PC-9 (cell line): ENCODE data around the gene CYTH3.

ENCODE experiments used
- CTCF ChIP-seq: fragments of 200-600 bp; sonication (generic); conservative IDR thresholded peaks from 2 replicates; pipeline ENCODE4 v1.6.1; 2017; ENCODE audit warnings: mixed run types, antibody characterized with exemption, mild to moderate bottlenecking, moderate library complexity
- EZH2 ChIP-seq: fragments of 200-600 bp; sonication (generic); IDR thresholded peaks from 2 replicates; pipeline ENCODE4 v1.8.0; 2017; ENCODE audit warnings: antibody characterized with exemption, low read depth

- TF ChIP-seq CTCF (no peak), EZH2 (no peak)
Observed at GRCh38 chr7:6116211-6116610, 156.2 kb downstream of the CYTH3 start.
